Measurements from ENCODE around the gene CTNNBIP1.

Gene CTNNBIP1

GRCh38 chr1:9874959-9875635 is 35.0 kb downstream of the CTNNBIP1 start:
- DNase-seq = peak; percentile 36

GRCh38 chr1:9874412-9874811 is 35.7 kb downstream of the CTNNBIP1 start:
- no peak for DNase-seq

GRCh38 chr1:9873992-9874391 is 36.1 kb downstream of the CTNNBIP1 start:
- DNase-seq = no peak

- DNase-seq = no peak
These were observed 36.7 kb downstream of the CTNNBIP1 start for GRCh38 chr1:9873385-9873784.

- peak; percentile 82 for DNase-seq
These were observed 37.5 kb downstream of the CTNNBIP1 start for GRCh38 chr1:9872430-9873165.

- no peak for DNase-seq
These were observed 38.2 kb downstream of the CTNNBIP1 start for GRCh38 chr1:9871707-9872425.

GRCh38 chr1:9871021-9871420 is 39.0 kb downstream of the CTNNBIP1 start:
- DNase-seq = no peak

GRCh38 chr1:9870572-9870971 is 39.5 kb downstream of the CTNNBIP1 start:
- DNase-seq = no peak

- DNase-seq = no peak
These were observed 40.2 kb downstream of the CTNNBIP1 start for GRCh38 chr1:9869831-9870251.

GRCh38 chr1:9868244-9868590 is 41.9 kb downstream of the CTNNBIP1 start:
- DNase-seq = no peak

GRCh38 chr1:9867408-9868243 is 42.4 kb downstream of the CTNNBIP1 start:
- DNase-seq = no peak

- no peak for DNase-seq
These were observed 43.2 kb downstream of the CTNNBIP1 start for GRCh38 chr1:9866836-9867235.

GRCh38 chr1:9865724-9866123 is 44.3 kb downstream of the CTNNBIP1 start:
- DNase-seq = no peak

- DNase-seq = no peak
These were observed 46.7 kb downstream of the CTNNBIP1 start for GRCh38 chr1:9863371-9863770.

- DNase-seq = peak; percentile 47
These were observed 48.7 kb downstream of the CTNNBIP1 start for GRCh38 chr1:9861360-9861759.

GRCh38 chr1:9860887-9861286 is 49.2 kb downstream of the CTNNBIP1 start:
- DNase-seq = peak; percentile 77

- DNase-seq = no peak
These were observed 50.6 kb downstream of the CTNNBIP1 start for GRCh38 chr1:9859281-9860014.

GRCh38 chr1:9858293-9859035 is 51.6 kb downstream of the CTNNBIP1 start:
- DNase-seq = no peak

- DNase-seq = no peak
These were observed 54.9 kb downstream of the CTNNBIP1 start for GRCh38 chr1:9855186-9855585.

GRCh38 chr1:9853249-9853595 is 56.8 kb downstream of the CTNNBIP1 start:
- DNase-seq = no peak

- peak; percentile 88 for DNase-seq
These were observed 57.4 kb downstream of the CTNNBIP1 start for GRCh38 chr1:9852410-9853248.
